CD8-positive, alpha-beta memory T cell (primary cell): Measurements from ENCODE around the gene PPP1R1C. TPM values are rescaled to one million over a fixed set of nuclear protein-coding genes. Genes with fewer than 3 reads are reported as not detected.

Source experiments
- CTCF ChIA-PET: fragments of 350-600 bp; sonication (Branson Sonifier 250); formaldehyde crosslinking; loops from one replicate; lab custom pipeline; 2021; ENCODE audit warnings: antibody characterized with exemption; lab: Charles Lee
- POLR2A ChIA-PET: fragments of 350-600 bp; sonication (Branson Sonifier 250); formaldehyde crosslinking; loops from one replicate; lab custom pipeline; 2021; ENCODE audit warnings: antibody characterized with exemption; lab: Charles Lee
- DNase-seq, 5 donors: peaks; one replicate each; pipeline versions ENCODE4 v3.0.0 to v3.0.0-alpha.2; 2020 to 2022; ENCODE audit warnings: mixed read lengths in 1 of 5
- H3K27ac ChIP-seq: one replicate; pipeline ENCODE4 v1.7.0; 2013; ENCODE audit warnings: low read depth, mild to moderate bottlenecking, low read length, moderate library complexity
- H3K27me3 ChIP-seq: 2 replicates; pipeline ENCODE4 v1.7.0; 2013; ENCODE audit warnings: low read length, mild to moderate bottlenecking; ENCODE audit not compliant: insufficient read depth, poor library complexity, severe bottlenecking
- H3K36me3 ChIP-seq: 2 replicates; pipeline ENCODE4 v1.7.0; 2013; ENCODE audit warnings: mild to moderate bottlenecking, low read length, moderate library complexity; ENCODE audit not compliant: insufficient read depth
- H3K4me1 ChIP-seq: 2 replicates; pipeline ENCODE4 v1.7.0; 2013; ENCODE audit warnings: mild to moderate bottlenecking, low read length, moderate library complexity; ENCODE audit not compliant: insufficient read depth
- H3K4me3 ChIP-seq: 2 replicates; pipeline ENCODE4 v1.7.0; 2013; ENCODE audit warnings: mild to moderate bottlenecking, low read length
- H3K9me3 ChIP-seq: 2 replicates; pipeline ENCODE4 v1.7.0; 2013; ENCODE audit warnings: mild to moderate bottlenecking, low read length
- H3K27ac Mint-ChIP-seq, 8 donors: one replicate each; pipeline ENCODE4 v1.8.0; 2020 to 2021; ENCODE audit warnings: mixed read lengths in 8 of 8, mild to moderate bottlenecking in 6 of 8, inconsistent platforms in 3 of 8, moderate library complexity in 3 of 8
- H3K27me3 Mint-ChIP-seq, 2 donors: one replicate each; pipeline ENCODE4 v1.8.0; 2020 to 2021; ENCODE audit warnings: mixed read lengths in 2 of 2, mild to moderate bottlenecking in 1 of 2, moderate library complexity in 1 of 2
- H3K36me3 Mint-ChIP-seq, 3 donors: one replicate each; pipeline ENCODE4 v1.8.0; 2020 to 2021; ENCODE audit warnings: mixed read lengths in 3 of 3, inconsistent platforms in 1 of 3, mild to moderate bottlenecking in 1 of 3
- H3K4me1 Mint-ChIP-seq, 3 donors: one replicate each; pipeline ENCODE4 v1.8.0; 2020 to 2021; ENCODE audit warnings: mixed read lengths in 3 of 3, inconsistent platforms in 1 of 3, mild to moderate bottlenecking in 1 of 3
- H3K4me3 Mint-ChIP-seq, 7 donors: one replicate each; pipeline ENCODE4 v1.8.0; 2020 to 2021; ENCODE audit warnings: mixed read lengths in 7 of 7, mild to moderate bottlenecking in 6 of 7, moderate library complexity in 4 of 7, inconsistent platforms in 2 of 7
- H3K9me3 Mint-ChIP-seq, 5 donors: one replicate each; pipeline ENCODE4 v1.8.0; 2020 to 2022; ENCODE audit warnings: mixed read lengths in 5 of 5, mild to moderate bottlenecking in 3 of 5, moderate library complexity in 2 of 5, inconsistent platforms in 1 of 5
- polyA plus RNA-seq: library from polyadenylated mRNA; unstranded; fragments of 300-500 nt; fragmentation: Illumina TruSeq; gene quantifications from one replicate; pipeline ENCODE4 v1.2.3, GENCODE V29; 2021
- total RNA-seq, 2 experiments: library from RNA; stranded (reverse); gene quantifications; one replicate each; pipeline ENCODE4 v1.2.3, GENCODE V29; 2021

Gene PPP1R1C
- total and polyA plus RNA-seq, 3 experiments from 2014 or later = not detected

DNA sequence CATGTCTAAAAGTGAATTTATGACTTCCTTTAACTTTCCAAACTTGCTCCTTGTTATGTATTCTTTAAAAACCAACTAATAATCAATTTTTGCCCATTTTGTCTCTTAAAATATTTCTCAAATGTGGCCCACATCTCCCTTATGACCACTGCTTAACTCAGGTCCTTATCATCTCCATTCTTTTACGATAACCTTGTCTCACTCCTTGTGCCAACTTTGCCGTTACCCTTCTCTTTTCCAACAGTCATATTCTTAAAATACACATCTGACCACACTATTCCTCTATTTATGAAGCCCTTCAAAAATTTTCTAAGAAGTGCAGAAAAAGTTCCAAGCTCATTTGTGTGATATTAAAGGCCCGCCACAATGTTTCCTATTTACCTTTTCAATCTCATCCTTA, 47.8 kb downstream of the PPP1R1C start:
- no peaks in the 10 kb centered on the region for H3K27me3 ChIP-seq
- ChIA-PET POLR2A (no interaction called here), CTCF (no interaction called here)
- H3K4me3 ChIP-seq = no peak overlapping the region
- H3K27ac ChIP-seq = no peak overlapping the region
- Mint-ChIP-seq H3K36me3 (no peaks in the 10 kb centered on the region), H3K4me3 (no peak overlapping the region), H3K27ac (no peak overlapping the region), H3K27me3 (peaks cover 0 to 12% of the 10 kb centered on the region in 2 donors), H3K4me1 (no peaks in the 10 kb centered on the region), H3K9me3 (no peaks in the 10 kb centered on the region)
- no peak for DNase-seq
- no peaks in the 10 kb centered on the region for H3K9me3 ChIP-seq
- H3K4me1 ChIP-seq = no peaks in the 10 kb centered on the region
- no peaks in the 10 kb centered on the region for H3K36me3 ChIP-seq

DNA sequence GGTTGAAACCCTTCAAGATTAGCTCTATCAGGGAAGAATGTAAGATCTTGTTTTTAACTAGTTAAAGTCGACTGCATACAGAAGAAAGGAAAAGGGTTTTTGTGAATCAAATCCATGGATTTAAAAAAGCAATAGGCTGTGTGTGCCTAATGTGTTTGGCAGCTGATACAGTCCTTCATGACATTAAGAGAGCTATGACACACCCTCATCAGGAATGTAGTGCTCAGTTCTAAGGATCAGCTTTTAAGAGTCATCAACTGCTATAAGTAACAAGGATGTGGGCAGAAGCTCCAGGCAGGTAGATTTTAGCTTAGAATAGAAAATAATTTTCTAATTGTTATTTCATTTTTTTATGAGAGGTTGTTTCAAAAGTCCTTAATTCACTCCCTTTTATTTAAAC, 52.9 kb downstream of the PPP1R1C start:
- Mint-ChIP-seq H3K27ac (no peak overlapping the region), H3K4me1 (no peaks in the 10 kb centered on the region), H3K9me3 (no peaks in the 10 kb centered on the region), H3K4me3 (no peak overlapping the region), H3K27me3 (peaks cover 5 to 10% of the 10 kb centered on the region in 2 donors), H3K36me3 (no peaks in the 10 kb centered on the region)
- POLR2A ChIA-PET = no interaction called here
- CTCF ChIA-PET = no interaction called here
- no peaks in the 10 kb centered on the region for H3K9me3 ChIP-seq
- H3K4me1 ChIP-seq = no peaks in the 10 kb centered on the region
- H3K27ac ChIP-seq = no peak overlapping the region
- no peak overlapping the region for H3K4me3 ChIP-seq
- H3K27me3 ChIP-seq = no peaks in the 10 kb centered on the region
- no peak for DNase-seq
- no peaks in the 10 kb centered on the region for H3K36me3 ChIP-seq

- no peaks in the 10 kb centered on the region for H3K36me3 ChIP-seq
- Mint-ChIP-seq H3K27ac (no peak overlapping the region), H3K27me3 (peaks cover 7 to 10% of the 10 kb centered on the region in 2 donors), H3K36me3 (no peaks in the 10 kb centered on the region), H3K9me3 (no peaks in the 10 kb centered on the region), H3K4me1 (no peaks in the 10 kb centered on the region), H3K4me3 (no peak overlapping the region)
- DNase-seq = no peak
- POLR2A ChIA-PET = no interaction called here
- CTCF ChIA-PET = no interaction called here
- no peaks in the 10 kb centered on the region for H3K27me3 ChIP-seq
- no peak overlapping the region for H3K27ac ChIP-seq
- H3K9me3 ChIP-seq = no peaks in the 10 kb centered on the region
- no peaks in the 10 kb centered on the region for H3K4me1 ChIP-seq
- H3K4me3 ChIP-seq = no peak overlapping the region
These were observed 57.4 kb downstream of the PPP1R1C start for GRCh38 chr2:182043021-182043420.

GRCh38 chr2:182043861-182044260, 58.2 kb downstream of the PPP1R1C start:
- Histone ChIP-seq H3K9me3 (no peaks in the 10 kb centered on the region), H3K4me3 (no peak overlapping the region), H3K36me3 (no peaks in the 10 kb centered on the region), H3K27me3 (no peaks in the 10 kb centered on the region), H3K4me1 (no peaks in the 10 kb centered on the region), H3K27ac (no peak overlapping the region)
- Mint-ChIP-seq H3K4me3 (no peak overlapping the region), H3K9me3 (no peaks in the 10 kb centered on the region), H3K27ac (no peak overlapping the region), H3K4me1 (no peaks in the 10 kb centered on the region), H3K27me3 (peaks cover 7 to 10% of the 10 kb centered on the region in 2 donors), H3K36me3 (no peaks in the 10 kb centered on the region)
- DNase-seq = no peak
- CTCF ChIA-PET = no interaction called here
- POLR2A ChIA-PET = no interaction called here

GRCh38 chr2:182047544-182047943, 61.9 kb downstream of the PPP1R1C start:
- no peak overlapping the region for H3K27ac Mint-ChIP-seq
- H3K36me3 Mint-ChIP-seq = no peaks in the 10 kb centered on the region
- DNase-seq = no peak
- ChIA-PET CTCF (no interaction called here), POLR2A (no interaction called here)
- Histone ChIP-seq H3K27ac (no peak overlapping the region), H3K36me3 (no peaks in the 10 kb centered on the region), H3K4me1 (no peaks in the 10 kb centered on the region), H3K9me3 (no peaks in the 10 kb centered on the region), H3K4me3 (no peak overlapping the region), H3K27me3 (no peaks in the 10 kb centered on the region)
- H3K4me1 Mint-ChIP-seq = no peaks in the 10 kb centered on the region
- no peaks in the 10 kb centered on the region for H3K9me3 Mint-ChIP-seq
- peaks cover 4 to 6% of the 10 kb centered on the region in 2 donors for H3K27me3 Mint-ChIP-seq
- H3K4me3 Mint-ChIP-seq = no peak overlapping the region

- CTCF ChIA-PET = no interaction called here
- Mint-ChIP-seq H3K9me3 (no peaks in the 10 kb centered on the region), H3K4me1 (no peaks in the 10 kb centered on the region), H3K27ac (no peak overlapping the region), H3K27me3 (peaks cover 4 to 6% of the 10 kb centered on the region in 2 donors), H3K36me3 (no peaks in the 10 kb centered on the region), H3K4me3 (no peak overlapping the region)
- H3K27ac ChIP-seq = no peak overlapping the region
- POLR2A ChIA-PET = no interaction called here
- H3K9me3 ChIP-seq = no peaks in the 10 kb centered on the region
- no peak for DNase-seq
- no peaks in the 10 kb centered on the region for H3K36me3 ChIP-seq
- no peaks in the 10 kb centered on the region for H3K27me3 ChIP-seq
- H3K4me1 ChIP-seq = no peaks in the 10 kb centered on the region
- H3K4me3 ChIP-seq = no peak overlapping the region
These were observed 62.4 kb downstream of the PPP1R1C start for GRCh38 chr2:182048088-182048487.

DNA sequence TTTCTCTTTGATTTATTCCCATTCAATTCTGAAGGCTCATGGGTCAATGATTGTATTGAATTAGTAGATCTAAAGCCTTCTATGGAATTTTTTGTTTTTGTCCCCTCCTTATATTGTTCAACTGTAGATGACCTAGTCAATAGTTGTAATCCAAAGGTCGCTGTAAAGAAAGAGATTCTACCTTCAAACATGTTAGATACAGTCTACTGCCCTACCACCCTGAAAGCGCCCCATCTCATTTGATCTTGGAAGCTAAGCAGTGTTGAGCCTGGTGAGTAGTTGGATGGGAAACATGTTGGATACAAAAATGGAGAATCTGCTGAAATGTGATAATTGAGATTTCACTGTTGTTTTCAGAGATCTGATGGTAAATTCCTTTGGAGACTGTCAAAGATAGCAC, 63.0 kb downstream of the PPP1R1C start:
- H3K27ac Mint-ChIP-seq = no peak overlapping the region
- H3K36me3 Mint-ChIP-seq = no peaks in the 10 kb centered on the region
- Histone ChIP-seq H3K9me3 (no peaks in the 10 kb centered on the region), H3K4me3 (no peak overlapping the region), H3K27ac (no peak overlapping the region), H3K27me3 (no peaks in the 10 kb centered on the region), H3K36me3 (no peaks in the 10 kb centered on the region), H3K4me1 (no peaks in the 10 kb centered on the region)
- no peak overlapping the region for H3K4me3 Mint-ChIP-seq
- H3K4me1 Mint-ChIP-seq = no peaks in the 10 kb centered on the region
- H3K9me3 Mint-ChIP-seq = no peaks in the 10 kb centered on the region
- H3K27me3 Mint-ChIP-seq = peaks cover 4 to 6% of the 10 kb centered on the region in 2 donors
- DNase-seq = no peak
- POLR2A ChIA-PET = no interaction called here
- CTCF ChIA-PET = no interaction called here

- Mint-ChIP-seq H3K27ac (no peak overlapping the region), H3K4me3 (no peak overlapping the region), H3K9me3 (no peaks in the 10 kb centered on the region), H3K4me1 (no peaks in the 10 kb centered on the region), H3K27me3 (peaks cover 3 to 4% of the 10 kb centered on the region in 2 donors), H3K36me3 (no peaks in the 10 kb centered on the region)
- ChIA-PET CTCF (no interaction called here), POLR2A (no interaction called here)
- Histone ChIP-seq H3K27ac (no peak overlapping the region), H3K27me3 (no peaks in the 10 kb centered on the region), H3K4me3 (no peak overlapping the region), H3K9me3 (no peaks in the 10 kb centered on the region), H3K36me3 (no peaks in the 10 kb centered on the region), H3K4me1 (no peaks in the 10 kb centered on the region)
- no peak for DNase-seq
These were observed 63.9 kb downstream of the PPP1R1C start for GRCh38 chr2:182049372-182050148.
